A204.1 (cell line): ENCODE results near the gene ZNF638.
"Not testable (repeated sequence)": the region's sequence is repeated elsewhere in the genome, so short reads cannot be mapped to it uniquely, and the experiment has no call there.

Experiments used
- FAIRE-seq: peaks from 2 replicates; lab custom pipeline; 2012; peaks lifted over from hg19 to GRCh38; lab: Jason Lieb, UNC

The ZNF638 gene

GRCh38 chr2:71402427-71402826 lies 70.8 kb downstream of the ZNF638 start:
- FAIRE-seq, result no peak

DNA sequence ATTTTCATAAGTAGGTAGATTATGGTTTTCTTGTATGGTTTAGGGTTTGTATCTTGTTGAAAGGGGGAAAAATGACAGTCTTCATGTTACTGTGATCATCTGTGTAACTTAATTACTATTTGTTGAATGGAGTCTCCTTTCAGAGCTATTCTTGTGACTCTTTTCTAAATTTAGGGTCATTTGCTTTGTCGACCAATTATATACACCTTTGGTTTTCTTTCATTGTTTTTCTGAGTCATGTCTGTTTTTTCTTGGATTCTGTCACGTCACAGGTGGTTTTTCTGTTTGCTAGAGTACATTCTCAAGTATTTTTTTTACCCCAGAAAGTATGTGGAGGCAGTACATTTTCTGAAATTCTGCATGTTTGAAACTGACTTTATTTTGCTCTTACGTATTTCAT lies 78.0 kb downstream of the ZNF638 start:
- FAIRE-seq, result no peak

GRCh38 chr2:71410696-71411095 lies 79.1 kb downstream of the ZNF638 start:
- no peak for FAIRE-seq

- not testable (repeated sequence) for FAIRE-seq
Observed at GRCh38 chr2:71416866-71417265, 85.3 kb downstream of the ZNF638 start.

DNA sequence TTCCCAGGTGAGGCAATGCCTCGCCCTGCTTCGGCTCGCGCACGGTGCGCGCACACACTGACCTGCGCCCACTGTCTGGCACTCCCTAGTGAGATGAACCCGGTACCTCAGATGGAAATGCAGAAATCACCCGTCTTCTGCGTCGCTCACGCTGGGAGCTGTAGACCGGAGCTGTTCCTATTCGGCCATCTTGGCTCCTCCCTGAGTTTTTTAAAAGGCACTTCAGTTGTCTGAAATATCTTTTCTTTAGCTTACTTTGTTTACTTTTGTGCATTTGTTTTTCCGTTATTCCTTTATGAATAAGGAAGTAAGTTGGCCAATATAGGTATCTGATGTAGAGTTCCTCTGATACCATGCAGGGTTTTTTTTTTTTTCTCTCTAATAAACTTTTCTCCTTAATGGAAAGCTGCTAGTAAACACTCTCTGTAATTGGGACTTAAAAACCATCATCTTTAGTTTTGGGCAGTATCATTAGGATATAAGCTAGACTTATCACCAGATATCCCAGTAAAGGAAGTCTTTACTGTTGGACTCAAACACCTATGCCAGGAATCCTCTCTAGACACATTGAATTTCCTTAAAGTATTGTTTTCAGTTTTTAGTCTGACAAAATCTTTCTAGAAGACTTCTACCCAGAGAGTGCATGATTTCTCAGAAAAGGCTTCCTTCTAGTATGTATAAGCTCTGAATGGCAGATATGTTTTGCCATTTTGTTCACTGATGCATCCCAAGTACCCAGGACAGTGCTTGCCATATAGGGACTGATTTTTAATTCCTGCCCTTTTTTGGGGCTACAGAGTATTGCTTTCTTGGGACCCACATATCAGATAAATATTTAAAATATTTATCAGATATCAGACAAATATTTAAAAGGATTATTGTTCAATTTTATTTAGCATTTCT lies 86.0 kb downstream of the ZNF638 start:
- FAIRE-seq, result no peak

GRCh38 chr2:71419145-71419544 lies 87.6 kb downstream of the ZNF638 start:
- no peak for FAIRE-seq

DNA sequence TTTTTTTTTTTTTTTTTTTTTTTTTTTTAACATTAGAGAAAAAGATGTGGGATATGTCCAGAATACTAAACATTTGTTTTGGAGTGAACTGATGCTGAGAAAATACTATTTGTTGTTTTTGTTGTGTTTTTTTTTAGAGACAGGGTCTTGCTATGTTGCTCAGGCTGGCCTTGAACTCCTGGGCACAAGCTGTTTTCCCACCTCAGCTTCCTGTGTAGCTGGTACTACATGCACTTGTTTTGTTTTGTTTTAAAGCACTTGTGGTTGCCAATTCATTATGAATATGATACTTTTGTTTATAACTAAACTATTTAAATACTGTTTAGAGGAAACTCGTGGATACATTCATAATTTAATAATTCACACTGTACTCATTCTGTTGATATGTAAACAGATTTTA lies 88.4 kb downstream of the ZNF638 start:
- no peak for FAIRE-seq

- FAIRE-seq, result no peak
Observed at GRCh38 chr2:71422786-71423185, 91.2 kb downstream of the ZNF638 start.

DNA sequence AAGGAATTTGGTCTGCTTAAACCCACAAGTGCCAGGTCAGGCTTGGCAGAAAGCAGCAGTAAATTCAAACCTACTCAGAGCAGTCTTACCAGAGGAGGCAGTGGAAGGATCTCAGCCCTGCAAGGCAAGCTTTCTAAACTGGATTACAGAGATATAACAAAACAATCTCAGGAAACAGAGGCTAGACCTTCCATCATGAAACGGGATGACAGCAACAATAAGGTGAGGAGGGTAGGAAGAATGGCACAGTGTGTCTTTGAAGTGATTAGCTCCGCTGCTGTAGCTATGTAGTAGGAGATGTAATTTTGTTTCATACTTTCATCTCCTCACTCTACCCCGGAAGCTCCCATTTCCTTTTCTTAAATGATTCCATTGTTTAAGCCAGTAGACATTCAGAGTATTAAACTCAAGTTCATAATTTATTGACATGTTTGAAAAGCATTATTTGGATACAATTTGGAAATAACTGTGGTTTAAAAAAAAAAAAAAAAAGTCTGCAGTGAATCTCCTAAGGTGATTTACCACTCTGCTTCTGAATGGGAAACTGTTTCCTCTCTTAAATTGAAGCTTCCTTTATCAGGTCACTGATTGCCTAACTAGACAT lies 92.3 kb downstream of the ZNF638 start:
- FAIRE-seq, result no peak

GRCh38 chr2:71426721-71427120 lies 95.1 kb downstream of the ZNF638 start:
- no peak for FAIRE-seq

DNA sequence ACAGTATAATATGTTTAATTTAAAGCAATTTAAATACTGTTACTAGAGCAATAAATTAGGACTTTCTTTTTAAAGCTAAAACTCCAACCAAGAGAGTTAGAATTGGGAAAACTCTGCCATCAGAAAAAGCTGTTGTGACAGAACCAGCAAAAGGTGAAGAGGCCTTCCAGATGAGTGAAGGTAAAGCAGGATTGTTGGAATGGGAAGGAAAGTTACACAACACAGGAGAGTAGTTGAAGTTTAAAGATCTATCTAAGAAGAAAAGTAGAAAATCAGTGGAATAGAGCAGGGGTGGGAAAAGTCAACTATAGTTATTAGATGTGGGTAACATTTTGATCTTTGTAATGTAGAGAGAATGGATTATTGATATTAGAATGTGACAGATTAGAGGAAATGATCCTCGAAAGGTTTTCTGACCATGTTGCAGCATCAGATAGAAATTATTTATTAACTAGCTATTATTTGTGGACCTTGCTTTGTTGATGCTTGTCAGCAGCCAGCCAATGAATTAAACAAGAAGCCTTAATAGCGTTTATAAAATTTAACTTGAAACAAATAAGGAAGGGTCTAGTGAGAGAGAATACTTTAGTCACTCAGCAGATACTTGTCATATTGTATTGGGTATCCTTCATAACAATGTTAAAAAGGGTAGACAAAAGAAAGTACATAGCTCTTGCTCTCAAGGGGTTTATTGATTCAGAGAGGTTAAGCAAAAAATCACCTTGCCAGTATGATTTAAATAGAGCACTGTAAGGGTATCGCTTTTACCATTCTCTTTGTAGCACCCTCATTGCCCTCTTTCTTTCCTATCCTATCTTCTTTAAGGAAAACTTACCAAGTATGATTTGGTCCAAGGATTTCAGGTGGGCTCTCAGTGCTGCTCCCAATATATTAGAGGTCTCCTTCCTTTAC lies 97.1 kb downstream of the ZNF638 start:
- FAIRE-seq, result no peak

DNA sequence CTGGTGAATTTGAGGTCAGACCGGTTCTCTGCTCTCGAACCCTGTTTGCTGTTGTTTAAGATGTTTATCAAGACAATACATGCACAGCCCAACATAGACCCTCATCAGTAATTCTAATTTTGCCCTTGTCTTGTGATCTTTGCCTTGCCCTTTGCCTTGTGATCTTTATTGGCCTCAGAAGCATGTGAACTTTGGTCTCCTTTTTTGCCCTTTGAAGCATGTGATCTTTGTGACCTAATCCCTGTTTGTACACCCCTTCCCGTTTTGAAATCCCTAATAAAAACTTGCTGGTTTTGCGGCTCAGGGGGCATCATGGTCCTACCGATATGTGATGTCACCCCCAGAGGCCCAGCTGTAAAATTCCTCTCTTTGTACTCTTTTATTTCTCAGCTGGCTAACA lies 113.6 kb downstream of the ZNF638 start:
- FAIRE-seq, result not testable (repeated sequence)

DNA sequence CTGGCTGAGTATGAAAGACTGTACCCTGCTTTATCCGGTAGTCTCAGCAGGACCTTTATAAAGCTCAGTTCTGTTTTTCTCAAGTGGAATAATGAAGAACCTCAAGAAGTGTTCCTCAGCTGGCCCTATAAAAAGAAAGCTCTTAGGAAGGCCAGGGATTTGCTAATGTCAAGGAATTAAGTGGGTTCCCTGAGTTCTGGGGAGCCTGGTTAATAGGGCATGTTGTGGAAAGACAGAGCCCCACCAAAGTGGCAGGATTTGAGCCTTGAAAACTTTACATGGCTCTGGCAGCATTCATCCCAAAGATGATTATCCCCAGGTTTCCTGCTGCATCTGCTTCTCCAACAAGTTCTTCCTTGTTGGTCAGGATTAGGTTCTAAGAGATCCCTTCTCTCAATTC lies 114.9 kb downstream of the ZNF638 start:
- FAIRE-seq, result no peak

DNA sequence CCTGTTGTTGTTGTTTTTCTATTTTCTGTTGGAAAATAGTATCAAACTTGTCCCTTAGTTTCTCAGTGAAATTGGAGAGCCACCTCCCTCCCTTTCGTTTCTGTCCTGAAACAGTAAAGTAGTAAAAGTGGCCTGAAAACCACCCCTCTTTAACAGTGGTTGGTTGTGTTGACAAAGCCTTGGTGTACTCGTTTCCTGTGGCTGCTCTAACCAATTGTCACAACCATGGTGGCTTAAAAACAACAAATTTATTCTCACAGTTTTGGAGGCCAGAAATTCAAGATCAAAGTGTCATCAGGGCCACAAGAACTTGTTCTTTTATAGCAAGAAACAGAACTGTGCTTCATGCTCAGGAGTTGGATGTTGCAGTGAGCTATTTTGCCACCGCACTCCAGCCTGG lies 117.8 kb downstream of the ZNF638 start:
- FAIRE-seq, result no peak

DNA sequence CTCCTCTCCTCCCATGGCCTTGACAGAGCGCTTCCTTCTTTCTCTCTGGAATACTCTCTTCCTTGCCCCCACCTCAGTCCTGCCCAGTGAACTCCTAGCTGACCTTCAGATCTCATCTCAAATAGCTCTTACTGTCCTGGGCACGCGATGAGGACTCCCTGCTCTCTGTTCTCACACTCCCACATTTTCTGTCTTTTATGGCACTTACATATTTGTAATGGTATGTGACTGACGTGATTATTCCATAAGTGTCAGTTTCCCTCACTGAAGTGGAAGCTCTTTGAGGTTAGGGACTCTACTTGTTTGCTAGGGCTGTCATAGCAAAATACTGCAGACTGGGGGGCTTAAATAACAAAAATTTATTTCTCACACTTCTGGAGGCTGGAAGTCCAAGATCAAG lies 120.1 kb downstream of the ZNF638 start:
- no peak for FAIRE-seq

- FAIRE-seq, result no peak
Observed at GRCh38 chr2:71452565-71452964, 121.0 kb downstream of the ZNF638 start.

DNA sequence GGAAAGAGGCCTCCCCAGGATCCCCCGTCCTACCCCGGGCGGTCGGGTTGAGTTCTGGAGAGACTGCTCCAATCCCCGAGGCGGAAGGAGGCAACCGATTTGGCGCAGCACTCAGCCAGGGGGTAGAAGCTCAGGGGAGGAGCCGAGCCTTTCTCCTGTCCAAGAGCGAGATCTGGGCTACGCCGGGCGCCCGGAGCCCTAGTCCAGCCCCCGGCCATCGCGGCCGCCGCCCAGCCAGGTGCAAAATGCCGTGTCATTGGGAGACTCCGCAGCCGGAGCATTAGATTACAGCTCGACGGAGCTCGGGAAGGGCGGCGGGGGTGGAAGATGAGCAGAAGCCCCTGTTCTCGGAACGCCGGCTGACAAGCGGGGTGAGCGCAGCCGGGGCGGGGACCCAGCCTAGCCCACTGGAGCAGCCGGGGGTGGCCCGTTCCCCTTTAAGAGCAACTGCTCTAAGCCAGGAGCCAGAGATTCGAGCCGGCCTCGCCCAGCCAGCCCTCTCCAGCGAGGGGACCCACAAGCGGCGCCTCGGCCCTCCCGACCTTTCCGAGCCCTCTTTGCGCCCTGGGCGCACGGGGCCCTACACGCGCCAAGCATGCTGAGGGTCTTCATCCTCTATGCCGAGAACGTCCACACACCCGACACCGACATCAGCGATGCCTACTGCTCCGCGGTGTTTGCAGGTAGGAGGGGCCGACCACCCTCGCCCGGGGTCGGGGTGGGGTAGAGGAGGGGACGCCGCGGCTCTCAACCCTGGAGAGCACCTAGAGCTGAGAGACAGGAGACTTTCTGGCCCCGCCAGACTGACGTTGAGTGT lies 122.0 kb downstream of the ZNF638 start, which contains the start of gene DYSF:
TSS of gene DYSF (plus strand) at position 158 of the 817 bp plus-strand sequence.
- no peak for FAIRE-seq

DNA sequence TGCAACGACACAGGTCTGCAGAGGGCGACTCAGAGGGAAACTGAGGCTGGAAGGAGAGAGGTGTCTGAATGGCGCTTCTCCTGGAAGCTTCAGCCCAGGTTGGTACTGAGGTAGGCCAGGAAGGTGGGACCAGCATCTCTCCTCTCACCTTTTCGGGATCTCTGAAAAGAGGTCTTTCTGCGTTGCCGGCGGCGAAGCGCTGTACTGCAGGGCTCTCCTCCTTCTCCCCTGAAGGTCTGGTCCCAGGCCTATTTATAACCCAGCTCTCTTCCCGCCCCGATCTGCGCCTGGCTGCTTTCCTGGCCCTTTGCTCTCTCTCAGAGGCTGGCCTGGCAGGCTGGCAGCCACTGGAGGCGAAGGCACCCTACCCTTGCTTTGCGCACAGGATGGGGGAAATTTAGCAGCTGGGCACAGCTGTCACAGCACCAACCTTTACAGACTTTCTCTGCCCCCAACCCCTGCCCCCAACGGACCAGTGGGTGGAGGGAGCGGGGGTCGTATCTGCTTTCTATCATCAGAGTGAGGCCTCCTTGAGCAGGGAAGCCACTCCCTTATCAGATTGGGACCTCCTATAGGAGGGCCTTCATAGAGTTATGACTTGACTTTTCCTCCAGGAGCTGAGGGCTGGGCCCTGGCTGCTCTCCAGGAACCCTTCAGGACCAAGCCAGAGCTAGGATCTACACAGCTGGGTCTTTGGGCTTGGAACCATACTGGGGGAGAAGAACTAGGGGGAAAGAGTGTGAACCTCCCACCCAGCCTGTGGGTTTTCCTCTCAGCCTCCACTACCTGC lies 122.8 kb downstream of the ZNF638 start:
- FAIRE-seq, result no peak

- FAIRE-seq, result no peak
Observed at GRCh38 chr2:71455011-71455740, 123.6 kb downstream of the ZNF638 start.
